GM21619 (cell line): ENCODE data around the gene CCDC191.

Experiments used
- ATAC-seq: cut with Tn5 transposase; IDR thresholded peaks from one replicate; pipeline ENCODE4 v1.9.1; 2021; ENCODE audit not compliant: unreplicated experiment

The CCDC191 gene

GRCh38 chr3:114060906-114061655, 4.8 kb upstream of the CCDC191 start:
- ATAC-seq: no peak

GRCh38 chr3:114058646-114059045, 2.3 kb upstream of the CCDC191 start:
- ATAC-seq: no peak

DNA sequence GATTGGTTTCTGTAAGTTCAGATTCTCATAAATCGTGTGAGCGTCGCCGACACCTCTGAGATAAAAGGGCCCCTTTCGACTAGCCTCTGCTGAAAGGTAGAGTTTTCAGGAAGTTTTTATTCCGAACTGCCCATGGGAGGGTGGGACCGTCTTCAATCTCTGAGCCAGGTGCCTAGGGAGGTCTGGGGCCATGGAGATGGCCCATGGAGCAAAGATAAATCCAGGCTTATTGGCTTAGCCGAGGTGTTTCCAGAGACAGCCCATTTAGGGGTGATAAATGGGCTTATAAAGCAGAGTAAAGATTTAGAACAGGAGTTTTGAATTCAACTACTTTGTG, 653 bp upstream of the CCDC191 start:
- peak; percentile 3 for ATAC-seq

- no peak for ATAC-seq
Observed at GRCh38 chr3:114052216-114052615, 4.1 kb downstream of the CCDC191 start.

- ATAC-seq: no peak
Observed at GRCh38 chr3:114043205-114043604, 13.1 kb downstream of the CCDC191 start.

- no peak for ATAC-seq
Observed at GRCh38 chr3:114035896-114036295, 20.4 kb downstream of the CCDC191 start.

DNA sequence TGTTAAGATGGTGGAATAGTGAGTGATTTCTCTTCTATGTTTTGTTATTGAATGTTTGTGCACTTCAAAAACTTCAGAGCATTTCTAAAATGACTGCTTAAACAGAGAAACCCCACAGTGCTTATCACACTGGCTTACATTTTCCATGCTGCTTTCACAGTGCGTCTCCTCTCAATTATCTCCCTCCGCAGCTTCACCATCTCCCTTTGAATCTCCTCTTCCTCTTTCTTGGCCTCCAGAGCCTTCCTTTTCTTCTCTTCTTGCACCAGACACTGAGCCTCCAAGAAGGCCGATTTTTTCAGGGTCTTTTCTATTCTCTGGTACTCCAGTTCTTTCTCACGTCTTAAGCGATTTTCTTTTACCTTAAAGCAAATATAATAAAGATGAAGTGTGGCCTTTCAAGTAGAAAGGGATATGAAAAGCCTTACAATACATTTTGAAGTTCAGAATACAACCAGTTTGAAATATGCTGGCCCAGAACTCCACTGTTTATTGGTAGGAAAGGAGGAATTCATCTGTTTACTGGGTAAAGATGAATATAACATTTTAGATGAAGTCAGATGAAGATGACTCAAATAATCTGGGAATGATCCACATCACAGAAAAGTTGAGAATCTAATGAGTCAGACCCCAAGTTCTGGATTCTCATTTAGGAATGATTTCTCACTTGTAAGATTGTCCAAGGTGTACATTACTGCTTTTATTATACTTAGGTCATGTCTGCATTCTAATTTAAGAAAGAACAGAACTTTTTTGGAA, 21.4 kb downstream of the CCDC191 start:
- no peak for ATAC-seq

DNA sequence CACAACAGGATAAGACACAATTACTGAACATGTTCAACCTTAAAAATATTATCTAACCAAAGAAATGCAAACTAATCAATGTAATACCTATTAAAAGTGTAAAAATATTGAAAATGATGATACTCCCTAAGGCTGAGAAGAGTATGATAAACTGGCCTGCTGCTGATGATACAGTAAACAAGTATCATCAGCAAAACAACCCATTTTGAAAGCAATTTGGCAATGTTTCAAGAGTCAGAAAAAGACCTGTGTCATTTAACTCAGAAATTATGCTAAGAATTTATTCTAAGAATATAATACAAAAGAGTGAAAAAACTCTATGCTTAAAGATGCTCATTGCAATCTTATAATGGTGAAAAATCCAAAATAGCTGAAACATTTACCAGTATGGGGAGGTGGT, 22.1 kb downstream of the CCDC191 start:
- no peak for ATAC-seq

GRCh38 chr3:114033721-114034120, 22.6 kb downstream of the CCDC191 start:
- ATAC-seq: no peak

DNA sequence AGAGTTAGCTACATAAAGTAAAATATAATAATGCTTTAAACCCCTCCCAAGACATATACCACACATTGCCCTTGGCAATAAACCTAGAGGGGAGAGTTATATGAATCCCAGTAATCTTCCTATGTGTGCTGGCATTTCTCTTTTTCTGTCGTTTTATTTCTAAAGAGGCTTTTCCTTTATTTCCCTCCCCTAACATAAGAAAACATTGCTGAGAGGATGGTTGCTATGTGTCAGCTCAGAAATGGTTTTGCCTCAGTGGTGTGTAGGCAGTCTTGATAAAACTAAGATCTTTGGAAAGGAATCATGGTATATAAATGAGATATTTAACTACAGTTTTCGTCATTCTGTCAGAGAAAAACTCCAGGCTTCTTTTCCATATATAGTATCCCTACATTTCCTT, 30.0 kb downstream of the CCDC191 start:
- no peak for ATAC-seq

- no peak for ATAC-seq
Observed at GRCh38 chr3:114025451-114025850, 30.9 kb downstream of the CCDC191 start.

GRCh38 chr3:114022145-114022802, 34.1 kb downstream of the CCDC191 start:
- ATAC-seq: no peak

GRCh38 chr3:114020907-114021306, 35.4 kb downstream of the CCDC191 start:
- ATAC-seq: no peak

GRCh38 chr3:114019486-114019885, 36.8 kb downstream of the CCDC191 start:
- ATAC-seq: no peak

DNA sequence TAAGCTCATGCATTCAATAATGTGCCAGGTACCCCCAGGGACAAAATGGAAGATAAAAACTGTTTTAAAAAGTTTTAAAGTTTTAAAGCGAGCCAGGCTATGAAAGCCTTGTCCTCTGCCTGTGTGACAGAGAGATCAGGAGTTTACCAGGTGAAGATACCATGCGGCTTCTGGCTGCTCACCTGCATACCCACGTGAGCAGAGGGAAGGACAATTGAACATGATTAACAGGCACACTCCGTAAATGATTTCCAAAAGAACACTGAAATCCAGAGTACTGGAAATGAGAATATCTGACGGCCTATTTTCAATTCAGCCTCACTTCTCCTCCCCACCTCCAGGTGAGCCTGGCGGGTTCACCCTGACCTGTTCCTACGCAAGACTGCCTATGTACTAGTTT, 42.1 kb downstream of the CCDC191 start:
- no peak for ATAC-seq

GRCh38 chr3:114011059-114011797, 45.1 kb downstream of the CCDC191 start:
- ATAC-seq: no peak

GRCh38 chr3:114005481-114005880, 50.8 kb downstream of the CCDC191 start:
- peak; percentile 90 for ATAC-seq

GRCh38 chr3:113985541-113985940, 70.8 kb downstream of the CCDC191 start:
- peak; percentile 62 for ATAC-seq

- ATAC-seq: no peak
Observed at GRCh38 chr3:113983544-113983943, 72.8 kb downstream of the CCDC191 start.

- ATAC-seq: no peak
Observed at GRCh38 chr3:113981803-113982202, 74.5 kb downstream of the CCDC191 start.

GRCh38 chr3:113979916-113980315, 76.4 kb downstream of the CCDC191 start:
- ATAC-seq: no peak
